CD4-positive, alpha-beta T cell treated with Interleukin-4 for 4 hours (primary cell): ENCODE measurements around the gene PSMG4.

Experiments used
- DNase-seq: peaks from one replicate; pipeline ENCODE4 v3.0.0-alpha.2; 2020

PSMG4 gene, protein sequence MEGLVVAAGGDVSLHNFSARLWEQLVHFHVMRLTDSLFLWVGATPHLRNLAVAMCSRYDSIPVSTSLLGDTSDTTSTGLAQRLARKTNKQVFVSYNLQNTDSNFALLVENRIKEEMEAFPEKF

DNA sequence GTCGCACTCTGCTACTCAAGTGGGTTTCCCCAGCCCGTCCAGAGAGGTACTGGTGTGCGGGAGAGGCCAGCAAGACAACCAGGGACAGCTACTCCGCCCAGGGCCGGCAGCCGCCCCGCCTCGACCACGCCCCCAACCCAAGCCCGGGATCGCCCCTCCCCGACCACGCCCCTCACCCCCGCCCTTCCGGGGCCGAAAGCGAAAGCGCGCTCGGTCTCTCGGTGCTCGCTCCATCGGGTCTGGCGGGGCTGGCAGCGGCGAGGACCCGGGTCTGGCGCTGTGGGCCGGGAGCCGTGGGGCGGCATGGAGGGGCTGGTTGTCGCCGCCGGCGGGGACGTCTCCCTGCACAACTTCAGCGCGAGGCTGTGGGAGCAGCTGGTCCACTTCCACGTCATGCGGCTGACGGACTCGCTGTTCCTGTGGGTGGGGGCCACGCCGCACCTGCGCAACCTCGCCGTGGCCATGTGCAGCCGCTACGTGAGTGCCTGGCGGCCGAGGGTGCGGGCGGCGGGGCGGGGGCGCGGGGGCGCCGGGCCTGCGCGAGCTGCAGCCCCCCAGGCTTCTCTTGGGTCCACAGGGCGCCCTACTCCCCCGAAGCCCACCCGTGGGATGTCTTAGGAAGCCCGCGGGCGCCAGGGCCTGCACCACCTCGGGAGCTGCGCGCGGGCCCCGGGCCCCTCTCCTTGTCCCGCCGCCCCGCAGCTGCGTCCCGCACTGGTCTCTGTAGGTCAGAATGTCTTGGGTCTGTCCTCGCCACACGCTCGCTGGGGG is at the start of gene PSMG4:
Gene PSMG4 (plus strand): TSS at position 228 of the 771 bp plus-strand sequence. CDS start 76 bp downstream, at position 304.
- DNase-seq = peak; percentile 87

DNA sequence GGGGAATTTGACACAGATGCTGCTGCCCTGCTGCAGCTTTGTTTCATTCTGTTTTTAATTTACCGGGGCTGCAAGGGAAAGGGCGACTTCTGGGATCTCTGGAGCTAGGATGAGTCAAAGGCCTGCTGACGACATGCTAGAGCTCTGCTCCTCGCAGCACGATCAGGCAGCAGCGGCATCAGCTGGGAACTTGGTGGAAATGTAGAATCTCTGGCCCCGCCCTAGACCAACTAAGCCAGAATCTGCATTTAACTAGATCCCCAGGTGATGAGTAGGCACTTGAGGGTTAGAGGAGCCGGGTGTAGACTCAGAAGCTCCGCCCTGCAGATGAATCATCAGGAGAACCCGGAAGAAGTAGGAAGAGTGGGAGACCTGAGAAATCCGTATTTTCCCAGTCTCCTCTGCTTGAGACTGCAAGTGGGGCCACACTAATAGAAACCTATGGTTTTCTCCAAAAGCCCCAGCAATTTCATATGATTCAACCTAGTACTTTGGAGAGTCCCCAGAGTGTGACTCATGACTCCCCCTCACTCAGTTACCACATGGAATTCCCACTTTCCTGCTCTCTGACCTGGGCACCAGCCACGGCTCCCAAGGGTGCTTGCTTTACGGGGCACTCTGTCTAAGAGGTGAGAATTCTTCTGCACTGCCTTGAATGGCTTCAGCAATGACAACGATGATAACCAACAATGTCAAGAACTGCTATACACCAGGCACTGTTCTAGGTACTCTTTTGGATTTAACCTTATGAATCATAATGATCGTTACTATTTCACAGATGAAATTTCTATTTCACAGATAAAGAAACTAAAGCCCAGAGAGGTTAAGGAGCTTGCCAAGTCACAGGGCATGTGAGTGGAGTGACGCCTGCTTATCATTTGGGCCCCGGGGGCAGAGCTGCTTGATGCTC is 49.4 kb upstream of the PSMG4 start:
- DNase-seq = peak; percentile 36

DNA sequence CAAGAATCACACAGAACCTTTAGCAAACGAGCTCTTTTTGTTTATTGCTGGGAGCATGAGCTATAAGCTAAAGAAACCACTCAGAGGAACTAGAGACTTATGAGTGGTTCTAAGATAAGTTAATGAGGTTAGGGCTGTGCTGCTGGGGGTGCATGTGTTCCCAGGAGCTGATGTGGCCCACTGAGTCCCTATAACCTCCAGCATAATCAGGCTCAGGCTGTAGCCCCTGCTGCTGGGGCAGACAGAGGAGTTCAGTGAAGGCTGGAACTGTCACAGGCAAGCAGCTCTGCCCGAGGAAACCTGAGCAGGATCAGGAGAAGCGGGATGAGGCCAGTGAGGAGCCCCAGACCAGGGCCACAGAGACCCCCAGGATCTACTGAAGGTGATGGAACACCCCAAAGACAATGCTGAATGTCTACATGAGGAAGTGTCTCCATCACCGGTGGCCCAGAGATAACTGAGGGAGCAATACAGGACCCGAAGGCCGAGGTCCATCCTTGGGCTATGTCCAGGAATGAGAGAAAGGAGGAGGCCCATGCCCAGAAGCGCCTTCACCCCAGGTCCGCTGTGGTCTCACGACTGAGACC is 48.6 kb upstream of the PSMG4 start:
- no peak for DNase-seq

DNA sequence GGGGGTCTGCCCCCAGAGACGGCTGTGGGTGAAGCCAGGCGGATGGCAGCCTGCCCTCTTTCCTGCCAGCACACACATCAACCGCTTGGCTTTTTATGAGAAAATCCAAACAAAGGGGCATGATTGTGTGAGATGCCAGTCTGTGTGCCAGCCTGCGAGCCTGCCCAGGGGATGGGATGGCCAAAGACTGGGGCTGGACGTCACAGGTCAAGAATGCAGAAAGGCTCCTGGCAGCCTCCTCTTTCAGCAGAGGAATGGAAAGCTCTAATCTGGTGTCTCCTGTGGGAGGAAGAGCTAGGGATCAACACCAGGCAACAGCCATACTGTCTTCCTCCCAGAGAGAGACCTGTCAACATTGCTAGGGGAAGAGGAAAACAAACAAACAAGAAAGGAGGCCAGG is 47.1 kb upstream of the PSMG4 start:
- no peak for DNase-seq

DNA sequence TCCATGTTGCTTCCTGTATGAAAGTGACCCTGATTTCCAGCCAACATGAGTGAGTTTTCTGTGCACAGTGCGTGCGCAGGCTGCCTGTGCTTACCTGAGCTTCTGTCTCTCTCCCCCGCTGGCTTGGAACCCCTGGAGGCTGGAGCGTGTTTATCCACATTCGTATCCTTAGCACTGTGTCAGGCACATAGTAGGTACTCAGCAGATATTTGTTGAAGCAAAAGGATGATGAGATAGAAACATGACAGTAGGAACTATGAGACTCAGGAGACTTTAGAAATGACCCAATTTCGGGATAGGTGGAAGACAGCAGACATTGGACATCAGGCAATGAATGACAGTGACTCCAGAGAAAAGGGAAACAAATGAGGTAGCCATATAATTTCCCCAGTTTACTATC is 46.5 kb upstream of the PSMG4 start:
- DNase-seq = no peak

DNA sequence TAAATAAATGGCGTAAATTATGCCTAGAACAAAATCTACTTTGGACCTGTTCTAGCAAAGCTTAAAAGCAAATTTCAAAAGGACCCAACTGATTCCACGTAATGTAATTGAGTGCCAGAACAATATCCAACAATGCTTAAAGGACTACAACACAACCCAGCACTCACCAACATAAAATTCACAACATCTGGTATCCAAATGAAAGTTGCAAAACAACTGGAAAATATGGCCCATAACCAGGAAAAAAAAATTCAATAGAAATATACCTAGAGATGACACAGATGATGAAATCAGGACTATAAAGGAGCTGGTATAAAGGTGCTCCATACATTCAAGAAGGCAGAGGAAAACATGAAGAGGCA is 45.4 kb upstream of the PSMG4 start:
- no peak for DNase-seq

DNA sequence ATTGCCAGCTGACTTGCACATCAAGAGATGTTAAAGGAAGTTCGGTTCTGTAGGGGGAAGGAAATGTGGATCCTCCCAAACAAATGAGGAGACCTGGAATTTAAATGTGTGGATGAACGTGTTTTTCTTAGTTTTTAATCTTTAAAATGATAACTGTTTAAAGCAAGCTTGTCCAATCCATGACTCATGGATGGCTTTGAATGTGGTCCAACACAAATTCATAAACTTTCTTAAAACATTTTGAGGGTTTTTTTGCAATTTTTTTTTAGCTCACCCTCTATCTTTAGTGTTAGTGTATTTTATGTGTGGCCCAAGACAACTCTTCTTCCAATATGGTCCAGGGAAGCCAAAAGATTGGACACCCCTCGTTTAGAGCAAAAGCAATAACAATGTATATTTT is 43.8 kb upstream of the PSMG4 start:
- DNase-seq = no peak

DNA sequence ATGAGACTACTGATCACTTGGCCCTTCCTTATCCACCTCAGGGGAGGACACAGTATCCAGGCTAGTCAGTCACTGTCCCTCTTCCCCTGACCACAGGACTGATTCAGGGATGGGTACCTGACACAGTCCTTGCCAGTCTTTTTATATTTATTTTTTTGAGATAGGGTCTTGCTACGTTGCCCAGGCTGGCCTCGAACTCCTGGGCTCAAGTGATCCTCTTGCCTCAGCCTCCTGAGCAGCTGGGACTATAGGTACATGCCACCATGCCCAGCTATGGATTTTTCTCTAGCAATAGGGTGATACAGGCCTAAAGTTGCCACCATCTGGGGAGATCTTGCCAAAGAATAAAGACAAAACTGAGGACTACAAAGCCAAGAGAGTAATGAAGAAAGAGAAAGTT is 41.5 kb upstream of the PSMG4 start:
- DNase-seq = no peak

DNA sequence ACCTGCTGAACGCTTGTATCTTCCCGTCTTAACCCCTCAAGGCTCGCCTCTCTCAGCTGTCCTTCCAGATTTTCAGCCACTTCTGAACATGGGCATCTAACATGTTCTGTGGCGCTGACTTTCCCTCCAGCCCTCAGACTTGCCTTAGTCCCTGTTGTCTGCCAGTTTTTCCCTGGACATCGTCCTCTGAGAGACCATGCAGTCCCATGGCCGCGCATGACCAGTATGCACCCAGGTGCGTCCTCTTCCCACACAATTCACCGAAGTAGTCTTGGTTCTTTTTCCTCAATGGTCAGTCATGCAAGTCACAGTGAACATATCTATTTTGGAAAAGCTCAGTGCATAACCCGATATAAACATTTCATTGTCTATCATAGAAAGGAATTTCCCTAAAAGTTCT is 40.5 kb upstream of the PSMG4 start:
- no peak for DNase-seq

DNA sequence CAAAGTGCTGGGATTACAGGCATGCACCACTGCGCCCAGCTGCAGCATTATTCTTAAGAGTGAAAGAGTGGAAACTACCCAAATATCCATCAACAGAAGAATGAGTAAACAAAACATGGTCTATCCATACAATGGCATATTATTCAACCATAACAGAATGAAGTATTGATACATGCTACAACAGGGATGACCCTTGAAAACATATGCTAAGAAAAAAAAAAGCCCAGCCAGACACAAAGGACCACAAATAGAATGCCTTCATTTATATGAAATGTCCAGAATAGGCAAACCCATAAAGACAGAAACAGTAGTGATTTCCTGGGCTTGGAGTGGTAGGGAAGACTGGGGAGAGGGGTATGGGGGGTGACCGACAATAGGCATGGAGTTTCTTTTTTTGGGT is 38.4 kb upstream of the PSMG4 start:
- DNase-seq = no peak

DNA sequence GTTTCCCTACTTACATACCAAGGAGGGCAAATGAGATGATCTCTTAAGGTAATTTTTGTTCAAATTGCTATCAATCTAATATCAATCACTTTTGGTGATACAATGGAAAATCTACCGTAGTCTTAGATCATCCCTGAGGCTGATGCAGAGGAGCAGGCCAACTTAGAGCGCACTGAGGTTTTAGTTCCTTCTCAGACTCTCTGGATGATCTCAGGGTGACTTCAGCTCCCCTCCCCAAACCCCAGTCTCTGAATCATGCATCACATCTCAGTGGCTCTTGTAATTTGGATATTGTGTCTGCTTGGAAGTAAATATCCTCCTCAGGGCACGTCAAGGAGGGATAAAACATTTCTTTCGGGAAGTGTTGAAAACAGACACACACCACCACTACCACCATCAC is 37.2 kb upstream of the PSMG4 start:
- no peak for DNase-seq

DNA sequence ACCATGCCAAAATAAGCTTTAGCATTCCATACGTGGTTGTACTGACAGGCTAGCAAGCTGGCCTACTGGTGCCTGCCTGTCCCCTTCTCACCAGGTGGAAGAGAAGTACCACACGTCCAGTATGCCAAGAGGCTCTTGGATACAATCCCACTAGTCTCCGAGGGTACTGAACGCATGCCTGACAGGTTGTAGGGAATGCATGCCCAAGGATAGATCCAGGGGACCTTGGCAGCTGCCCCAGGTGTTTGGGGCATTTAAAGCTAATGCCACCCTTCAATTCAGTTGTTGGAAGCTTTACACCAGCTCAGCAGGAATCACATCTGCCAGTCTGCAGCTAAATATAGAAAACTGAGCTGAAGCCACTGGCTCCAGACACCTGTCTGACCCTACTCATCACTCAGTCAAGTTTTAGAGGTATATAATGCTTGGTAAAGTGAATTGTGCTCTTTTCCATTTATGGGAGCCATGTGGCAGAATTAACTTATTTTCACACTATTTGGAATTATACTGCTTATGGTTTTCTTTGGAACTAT is 36.2 kb upstream of the PSMG4 start:
- no peak for DNase-seq

DNA sequence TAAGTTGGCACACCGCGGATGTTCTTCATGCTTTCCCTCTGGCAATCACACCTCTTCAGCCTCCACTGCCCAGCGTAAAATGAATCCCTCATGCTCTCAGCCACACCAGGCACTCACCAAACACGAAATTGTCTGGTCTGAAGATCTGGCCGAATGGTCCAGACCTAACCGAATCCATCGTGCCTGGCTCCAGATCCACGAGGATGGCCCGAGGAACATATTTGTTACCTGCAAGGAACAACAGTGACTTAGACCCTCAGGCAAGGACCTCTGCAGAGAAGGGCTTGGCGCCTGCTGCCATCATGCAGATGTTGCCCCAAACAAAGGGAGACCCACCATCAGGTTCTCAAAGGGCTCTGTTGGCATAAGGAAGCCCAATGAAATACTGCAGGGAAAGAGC is 32.7 kb upstream of the PSMG4 start:
- DNase-seq = no peak

DNA sequence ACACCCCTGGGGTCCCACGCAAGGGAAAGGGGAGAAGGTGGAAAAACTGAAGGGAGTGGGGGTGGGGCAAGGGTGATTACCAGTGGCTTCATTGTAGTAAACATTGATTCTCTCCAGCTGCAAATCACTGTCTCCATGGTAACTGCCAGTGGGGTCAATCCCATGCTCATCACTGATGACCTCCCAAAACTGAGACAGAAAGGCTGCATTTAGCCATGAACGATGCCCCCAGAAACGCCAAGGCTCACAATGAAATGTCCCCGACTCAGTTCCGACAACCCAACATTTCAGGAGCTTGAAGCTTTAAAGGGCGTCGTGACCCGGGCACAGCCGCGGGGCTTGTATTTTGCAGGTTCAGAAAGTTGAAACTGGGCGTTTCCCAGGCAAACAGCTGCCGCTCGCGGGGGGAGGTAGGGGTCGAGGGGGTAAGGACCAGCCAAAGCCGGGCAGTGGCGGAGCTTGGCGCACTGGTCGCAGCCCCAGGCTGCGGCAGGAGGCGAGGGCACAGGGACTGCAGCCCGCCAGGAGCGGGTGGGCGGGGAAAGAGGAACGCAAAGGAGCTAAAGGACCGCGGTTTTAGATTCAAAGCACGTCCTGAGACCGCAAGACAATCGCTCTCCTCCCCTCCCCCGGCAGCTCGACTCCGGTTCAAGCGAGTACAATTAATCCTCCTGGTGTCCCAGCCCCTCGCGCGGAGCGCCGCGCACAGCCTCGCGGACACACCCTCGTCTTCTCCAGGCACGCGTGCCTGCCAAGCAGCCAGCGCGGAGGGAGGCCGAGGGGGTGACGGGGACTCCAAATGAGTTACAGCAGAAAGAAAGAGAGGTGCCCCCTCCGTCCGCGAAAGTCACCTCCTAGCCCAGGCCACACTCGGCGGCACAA is 32.0 kb upstream of the PSMG4 start:
- DNase-seq = no peak

DNA sequence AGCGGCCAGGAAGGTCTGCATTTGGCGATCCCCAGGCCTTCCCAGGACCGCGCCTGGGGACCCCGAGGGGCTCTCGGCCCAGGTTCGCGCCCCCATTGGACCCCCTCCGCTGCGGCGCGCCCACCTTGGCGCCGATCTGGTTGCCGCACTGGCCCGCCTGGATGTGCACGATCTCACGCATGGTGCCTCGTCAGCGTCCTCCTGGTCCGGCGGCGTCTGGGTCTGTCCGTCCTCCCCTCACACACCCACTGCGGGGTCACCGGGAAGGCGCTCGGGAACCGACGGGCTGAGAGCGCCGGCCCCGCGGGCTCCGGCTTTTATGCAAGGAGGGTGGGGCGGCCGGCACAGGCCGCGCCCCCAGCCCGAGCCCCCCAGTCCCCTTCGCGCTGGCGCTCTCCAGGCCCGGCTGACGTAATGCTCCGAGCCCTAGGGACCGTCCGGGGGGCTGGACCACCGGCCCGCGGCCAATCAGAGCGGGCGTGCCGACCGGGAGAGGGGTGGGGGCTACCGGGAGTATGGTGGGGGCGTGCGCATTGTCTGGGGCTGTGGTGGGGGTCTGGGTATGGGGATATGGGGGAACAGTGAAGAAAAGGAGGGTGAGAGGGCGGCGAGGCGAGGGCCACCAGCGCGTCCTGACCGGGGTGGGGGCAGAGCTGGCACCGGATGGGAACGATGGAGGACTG is 31.2 kb upstream of the PSMG4 start, which contains the start of gene TUBB2B:
Gene TUBB2B (minus strand): TSS at position 291 of the 683 bp plus-strand sequence. CDS start 110 bp downstream, at position 181.
- no peak for DNase-seq

DNA sequence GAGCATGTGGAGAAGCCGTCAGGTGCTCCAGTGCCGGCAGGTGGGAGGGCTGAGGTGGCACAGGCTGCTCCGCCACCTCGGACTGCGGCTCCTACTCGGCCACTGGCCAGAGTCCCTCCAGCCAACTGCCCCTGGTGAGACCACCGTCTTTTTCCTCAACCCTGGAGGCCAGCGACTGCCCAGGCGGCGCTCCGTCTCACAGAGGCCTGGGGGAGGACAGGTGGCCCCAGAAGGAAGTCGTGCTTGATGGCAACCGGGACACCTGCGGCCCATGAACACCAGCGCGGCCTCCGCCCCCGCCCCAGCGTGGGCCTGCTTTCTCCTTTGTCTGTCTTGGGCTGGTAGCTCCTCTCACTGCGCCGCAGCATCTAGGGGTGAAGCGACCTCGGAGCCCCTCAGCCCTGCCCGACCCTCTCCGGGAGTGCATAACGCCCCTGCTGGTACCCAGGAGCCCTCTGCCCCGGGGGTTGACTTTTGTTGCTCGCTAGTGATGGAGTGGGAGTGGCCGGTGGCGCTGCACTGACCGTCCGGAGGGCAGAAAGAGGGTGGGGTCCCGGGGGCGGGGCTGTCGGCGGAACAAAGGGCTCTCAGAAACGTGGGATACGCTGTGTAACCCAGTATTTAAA is 30.6 kb upstream of the PSMG4 start:
- no peak for DNase-seq

DNA sequence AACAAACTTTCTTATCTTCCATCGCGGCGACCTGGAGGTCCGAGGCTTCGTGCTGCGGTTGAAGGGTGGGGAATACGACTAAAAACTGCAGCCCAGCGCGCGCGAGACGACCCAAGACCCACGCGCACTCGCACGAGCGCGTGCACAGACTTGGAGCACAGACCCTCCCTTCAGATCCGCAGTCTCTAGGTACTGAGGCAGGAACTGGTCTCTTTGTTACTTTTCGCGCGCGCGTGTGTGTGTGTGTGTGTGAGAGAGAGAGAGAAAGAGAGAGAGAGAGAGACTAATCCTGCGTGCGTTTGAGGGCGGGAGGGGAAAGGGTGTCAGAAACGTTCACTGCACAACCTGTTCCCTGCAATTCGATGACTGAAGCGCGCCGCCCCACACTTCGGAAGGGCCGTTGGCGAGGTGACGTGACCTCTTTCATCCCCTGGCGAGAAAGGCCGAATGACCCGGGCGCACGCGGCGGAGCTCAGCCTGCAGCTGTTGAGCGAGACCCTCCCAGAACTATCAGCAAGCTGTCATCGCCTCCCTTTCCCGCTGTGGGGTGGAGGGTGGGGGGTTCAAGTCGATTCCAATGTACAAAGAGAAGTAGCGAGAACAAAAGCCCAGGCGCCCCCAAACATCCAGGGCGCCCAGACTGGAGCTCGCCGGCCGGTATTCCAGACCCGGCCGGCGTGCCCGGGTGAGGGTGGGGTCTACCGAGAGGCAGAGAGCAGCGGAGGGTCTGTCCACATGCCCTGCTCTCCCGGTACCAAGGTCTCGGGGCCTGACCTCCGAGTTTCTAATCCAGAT is 29.8 kb upstream of the PSMG4 start:
- DNase-seq = peak; percentile 41

DNA sequence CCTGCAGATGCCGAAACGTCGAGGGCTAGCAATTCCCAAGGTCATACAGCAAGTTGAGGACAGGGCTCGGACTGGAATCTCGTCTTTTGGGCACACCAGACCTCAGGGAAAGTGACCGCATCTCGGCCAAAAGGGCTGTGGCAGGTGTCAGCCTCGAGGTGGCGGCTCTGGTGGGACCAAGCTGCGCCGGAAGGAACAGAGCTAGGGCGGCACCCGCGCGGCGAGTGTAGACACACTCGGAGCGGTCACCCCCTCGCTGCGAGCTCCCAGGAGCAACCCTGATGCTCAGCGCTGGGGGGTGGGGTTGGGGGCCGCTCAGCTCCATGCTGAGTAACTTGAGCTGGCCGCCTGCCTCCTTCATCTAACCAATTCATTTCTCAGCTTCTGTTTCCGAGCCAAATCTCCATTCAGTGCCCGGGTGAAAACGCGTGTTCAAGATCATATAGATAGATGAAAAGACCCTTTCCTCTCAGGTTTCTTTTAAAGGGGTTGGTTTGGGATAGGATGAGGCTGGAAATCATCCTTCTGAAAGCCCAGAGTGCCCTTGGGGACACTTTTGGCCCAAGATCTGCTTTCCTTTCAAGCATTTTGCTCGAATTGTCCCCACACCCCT is 29.1 kb upstream of the PSMG4 start:
- no peak for DNase-seq

DNA sequence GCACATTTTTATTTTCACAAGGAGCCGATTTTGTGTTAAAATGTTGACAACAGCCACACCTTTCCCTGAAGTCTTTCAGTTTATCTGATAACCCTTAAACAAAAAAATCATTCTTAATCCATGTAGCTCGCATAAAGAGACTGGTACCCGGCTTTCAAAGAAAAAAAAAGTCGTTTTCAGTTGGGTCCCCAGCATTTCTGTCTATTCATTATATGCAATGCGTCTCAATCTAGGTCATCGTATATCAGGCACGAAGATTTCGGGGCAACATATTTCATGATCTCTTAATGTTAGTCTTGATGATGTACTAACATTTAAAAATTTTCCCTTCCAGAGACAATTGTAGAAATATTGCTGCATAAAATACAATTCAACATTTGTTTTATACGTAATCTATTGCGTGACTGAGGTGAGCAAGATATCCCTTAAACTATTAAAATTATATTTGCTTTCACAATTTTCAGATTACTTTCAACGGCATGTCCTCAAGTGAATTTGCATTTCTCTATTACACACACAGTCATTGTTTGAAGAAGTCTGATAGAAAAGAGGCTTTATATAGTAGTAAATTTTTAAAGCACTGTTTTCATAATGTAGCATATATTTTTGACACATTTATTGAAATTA is 28.4 kb upstream of the PSMG4 start:
- no peak for DNase-seq
